Small intestine (tissue), 4 donors: ENCODE measurements around the gene MSMP. TPM values are rescaled to one million over a fixed set of nuclear protein-coding genes. Genes with fewer than 3 reads are reported as not detected.

ENCODE experiments used
- polyA plus RNA-seq, 4 donors: library from polyadenylated mRNA; stranded (reverse) in 3 of 4; unstranded in 1 of 4; fragments of 200-250 nt in 3 of 4; fragments of 120-200 nt in 1 of 4; gene quantifications; one replicate each; pipeline versions ENCODE4 v1.2.1 to v1.2.3, GENCODE V29; 2013
- donor health status: healthy with polysubstance abuse.
- donor health status: Bipolar disorder and iron deficiency.
- donor health status: healthy.

The MSMP gene
- polyA plus RNA-seq, 4 donors: 0.18 to 0.52 TPM; not detected in 2

Other genes with a start within 250 kb of the MSMP start
- 10 to 100 TPM; 22.4 to 53.0 (median 43.1) TPM for gene TESK1, start 149.0 kb downstream of the MSMP start, polyA plus RNA-seq
- 1 to 10 TPM in 3 of 4 donors, under 1 TPM in 1; 0.54 to 2.3 (median 1.6) TPM for gene CD72, start 135.9 kb downstream of the MSMP start, polyA plus RNA-seq
- 1 to 10 TPM in 3 of 4 donors, under 1 TPM in 1; 0.89 to 5.9 (median 1.4) TPM for gene SIT1, start 103.3 kb downstream of the MSMP start, polyA plus RNA-seq
- 100 to 1,000 TPM in 1 of 4 donors, not detected in 3; 269 TPM for gene RMRP, start 96.3 kb downstream of the MSMP start, polyA plus RNA-seq
- gene CCDC107, start 96.0 kb downstream of the MSMP start, polyA plus RNA-seq: 10 to 100 TPM; 10.6 to 49.0 (median 27.3) TPM
- gene ARHGEF39, start 89.1 kb downstream of the MSMP start, polyA plus RNA-seq: 1 to 10 TPM in 2 of 4 donors, under 1 TPM in 2; 0.54 to 8.7 (median 3.3) TPM
- gene CA9, start 80.3 kb downstream of the MSMP start, polyA plus RNA-seq: 100 to 1,000 TPM in 1 of 4 donors, 1 to 10 TPM in 2, under 1 TPM in 1; 0.09 to 172 (median 4.4) TPM
- gene TPM2, start 64.4 kb downstream of the MSMP start, polyA plus RNA-seq: 100 to 1,000 TPM in 1 of 4 donors, 10 to 100 TPM in 3; 23.0 to 253 (median 81.2) TPM
- 100 to 1,000 TPM in 1 of 4 donors, 10 to 100 TPM in 3; 82.1 to 103 (median 88.5) TPM for gene TLN1, start 22.1 kb downstream of the MSMP start, polyA plus RNA-seq
- gene CREB3, start 21.6 kb downstream of the MSMP start, polyA plus RNA-seq: 10 to 100 TPM; 22.3 to 31.2 (median 27.7) TPM
- 100 to 1,000 TPM in 3 of 4 donors, 10 to 100 TPM in 1; 63.4 to 176 (median 136) TPM for gene GBA2, start 5.0 kb downstream of the MSMP start, polyA plus RNA-seq
- 10 to 100 TPM in 3 of 4 donors, 1 to 10 TPM in 1; 8.1 to 20.9 (median 15.4) TPM for gene RGP1, start 5.0 kb downstream of the MSMP start, polyA plus RNA-seq
- gene NPR2, start 37.3 kb upstream of the MSMP start, polyA plus RNA-seq: 10 to 100 TPM in 1 of 4 donors, 1 to 10 TPM in 2, under 1 TPM in 1; 0.89 to 12.0 (median 4.9) TPM
- gene SPAG8, start 58.0 kb upstream of the MSMP start, polyA plus RNA-seq: under 1 TPM in 2 of 4 donors, not detected in 2; 0.49 to 0.72 TPM
- 100 to 1,000 TPM in 2 of 4 donors, 10 to 100 TPM in 2; 34.4 to 138 (median 93.9) TPM for gene HINT2, start 60.8 kb upstream of the MSMP start, polyA plus RNA-seq
- under 1 TPM in 1 of 4 donors, not detected in 3; 0.09 TPM for gene FAM221B, start 74.5 kb upstream of the MSMP start, polyA plus RNA-seq
- gene TMEM8B, start 75.0 kb upstream of the MSMP start, polyA plus RNA-seq: 10 to 100 TPM in 1 of 4 donors, 1 to 10 TPM in 2, under 1 TPM in 1; 0.89 to 35.9 (median 4.5) TPM
- under 1 TPM in 1 of 4 donors, not detected in 3; 0.19 TPM for gene OR13J1, start 116.1 kb upstream of the MSMP start, polyA plus RNA-seq
- gene HRCT1, start 151.9 kb upstream of the MSMP start, polyA plus RNA-seq: 10 to 100 TPM in 1 of 4 donors, 1 to 10 TPM in 3; 1.8 to 17.8 (median 7.5) TPM
- gene SPAAR, start 155.2 kb upstream of the MSMP start, polyA plus RNA-seq: under 1 TPM; 0.45 to 0.81 (median 0.54) TPM
- under 1 TPM in 1 of 4 donors, not detected in 3; 0.06 TPM for gene OR2S2, start 203.9 kb upstream of the MSMP start, polyA plus RNA-seq